G401.6 (cell line): Measurements from ENCODE around the gene MRPL12.

Experiments used
- FAIRE-seq: peaks from 2 replicates; lab custom pipeline; 2012; peaks lifted over from hg19 to GRCh38; lab: Jason Lieb, UNC

The MRPL12 gene

GRCh38 chr17:81702934-81703746 is at the start of gene MRPL12:
MRPL12 (plus strand) TSS chr17:81703367; CDS start chr17:81703502, 135 bp downstream.
- peak; percentile 13 for FAIRE-seq

GRCh38 chr17:81655378-81656117 is 47.6 kb upstream of the MRPL12 start:
- FAIRE-seq, result no peak

GRCh38 chr17:81656118-81656743 is 46.9 kb upstream of the MRPL12 start, which contains the start of gene PDE6G:
PDE6G (minus strand) TSS chr17:81656542; CDS start chr17:81653305, 3,237 bp downstream.
- FAIRE-seq, result no peak

- no peak for FAIRE-seq
Measured at GRCh38 chr17:81656835-81657234, 46.3 kb upstream of the MRPL12 start.

GRCh38 chr17:81659038-81659437 is 44.1 kb upstream of the MRPL12 start:
- no peak for FAIRE-seq

DNA sequence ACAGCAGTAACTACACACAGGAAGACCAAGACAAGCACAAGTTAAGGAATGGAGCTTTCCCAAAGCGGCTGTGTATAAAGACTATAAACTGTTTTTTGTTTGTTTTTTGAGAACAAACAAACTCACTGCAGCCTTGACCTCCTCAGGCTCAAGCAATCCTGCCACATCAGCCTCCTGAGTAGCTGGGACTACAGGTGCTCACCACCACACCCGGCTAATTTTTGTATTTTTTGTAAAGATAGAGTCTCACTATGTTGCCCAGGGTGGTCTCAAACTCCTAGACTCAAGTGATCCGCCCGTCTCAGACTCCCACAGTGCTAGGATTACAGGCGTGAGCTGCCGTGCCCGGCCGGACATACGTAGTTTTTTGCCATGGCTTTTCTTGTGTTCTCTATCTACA is 42.7 kb upstream of the MRPL12 start:
- no peak for FAIRE-seq

DNA sequence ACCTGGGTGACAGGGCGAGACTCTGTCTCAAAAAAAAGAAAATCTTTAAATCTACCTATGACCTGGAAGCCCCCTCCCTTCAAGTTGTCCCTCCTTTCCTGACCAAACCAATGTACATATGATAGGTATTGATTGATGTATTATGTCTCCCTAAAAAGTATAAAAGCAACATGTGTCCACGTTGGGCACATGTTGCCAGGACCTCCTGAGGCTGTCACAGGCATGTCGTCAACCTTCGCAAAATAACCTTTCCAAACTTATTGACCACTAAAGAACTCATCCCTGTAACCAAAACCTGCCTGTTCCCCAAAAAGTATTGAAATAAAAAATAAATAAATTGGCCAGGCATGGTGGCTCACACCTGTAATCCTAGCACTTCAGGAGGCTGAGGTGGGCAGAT is 41.2 kb upstream of the MRPL12 start:
- no peak for FAIRE-seq

DNA sequence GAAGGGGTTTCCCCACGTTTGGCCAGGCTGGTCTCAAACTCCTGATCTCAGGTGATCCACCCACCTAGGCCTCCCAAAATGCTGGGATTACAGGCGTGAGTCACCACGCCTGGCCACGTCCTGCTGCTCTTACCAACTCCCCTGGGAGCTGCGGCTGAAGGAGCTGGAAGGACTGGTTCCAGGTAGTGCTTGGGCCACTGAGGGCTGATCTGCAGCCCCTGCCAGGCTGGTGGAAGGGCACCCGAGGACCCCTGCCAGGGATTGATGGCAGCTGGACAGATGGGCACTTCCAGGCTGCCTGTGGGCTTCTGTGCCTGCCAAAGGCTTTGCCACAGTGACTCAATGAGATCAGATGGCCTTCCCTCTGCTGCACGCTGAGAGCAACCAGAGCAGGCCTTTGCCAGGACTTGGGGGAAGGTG is 39.1 kb upstream of the MRPL12 start:
- no peak for FAIRE-seq

GRCh38 chr17:81665205-81666091 is 37.7 kb upstream of the MRPL12 start:
- FAIRE-seq, result no peak

- FAIRE-seq, result no peak
Measured at GRCh38 chr17:81666092-81666341, 37.1 kb upstream of the MRPL12 start.

GRCh38 chr17:81666342-81667191 is 36.6 kb upstream of the MRPL12 start, which contains the start of the genes CCDC137 and OXLD1:
CCDC137 (plus strand) TSS chr17:81666737; CDS start chr17:81666767, 30 bp downstream.
OXLD1 (minus strand) TSS chr17:81666605; CDS start chr17:81666577, 28 bp downstream.
- peak; percentile 53 for FAIRE-seq

GRCh38 chr17:81667754-81668153 is 35.4 kb upstream of the MRPL12 start:
- FAIRE-seq, result no peak

GRCh38 chr17:81672504-81672903 is 30.7 kb upstream of the MRPL12 start:
- FAIRE-seq, result no peak

- FAIRE-seq, result no peak
Measured at GRCh38 chr17:81672954-81673353, 30.2 kb upstream of the MRPL12 start.

- FAIRE-seq, result no peak
Measured at GRCh38 chr17:81673561-81674258, 29.5 kb upstream of the MRPL12 start.

DNA sequence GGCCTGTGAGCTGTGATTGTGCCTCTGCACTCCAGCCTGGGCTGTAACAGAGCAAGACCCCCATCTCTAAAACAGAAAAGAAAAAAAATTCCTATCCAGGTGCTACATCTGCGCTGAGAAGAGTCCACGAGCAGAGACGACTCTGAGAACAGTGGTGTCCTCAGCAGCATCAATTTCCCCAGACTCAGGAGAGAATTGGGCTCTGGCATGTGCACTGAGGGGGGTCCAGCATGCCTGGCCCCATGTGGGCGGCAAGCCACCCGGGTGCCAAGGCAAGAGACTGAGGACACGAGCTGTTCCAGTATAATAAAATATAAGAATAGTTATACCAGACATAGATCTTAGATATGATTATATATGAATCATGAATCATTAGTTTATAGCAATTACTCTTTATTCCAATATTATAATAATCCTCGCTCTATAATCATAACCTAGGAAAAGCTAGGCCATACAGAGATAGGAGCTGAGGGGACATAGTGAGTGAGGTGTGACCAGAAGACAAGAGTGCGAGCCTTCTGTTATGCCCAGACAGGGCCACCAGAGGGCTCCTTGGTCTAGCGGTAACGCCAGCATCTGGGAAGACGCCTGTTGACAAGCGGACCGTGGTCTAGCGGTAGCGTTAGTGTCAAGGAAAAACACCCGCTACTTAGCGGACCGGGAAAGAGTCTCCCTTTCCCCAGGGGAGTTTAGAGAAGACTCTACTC is 27.5 kb upstream of the MRPL12 start:
- FAIRE-seq, result peak; percentile 94

DNA sequence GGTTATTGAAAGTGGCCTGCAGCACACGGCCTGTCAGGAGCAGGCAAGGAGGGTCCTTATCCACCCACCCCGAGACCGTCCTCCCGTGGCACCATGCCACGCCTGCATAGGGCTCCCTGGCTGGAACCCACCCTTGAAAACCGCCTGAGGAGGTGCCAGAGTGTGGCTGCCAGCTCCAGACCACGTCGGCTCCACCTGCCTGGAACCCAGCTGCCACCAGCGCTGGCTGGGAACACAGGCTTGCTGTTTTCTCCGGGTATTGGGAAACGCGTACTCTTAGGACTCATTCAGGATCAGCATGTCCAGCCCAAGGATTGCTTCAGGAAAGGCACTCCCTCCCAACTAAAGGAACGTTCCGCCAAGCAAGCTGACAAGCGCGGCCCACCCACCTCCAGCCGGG is 26.3 kb upstream of the MRPL12 start:
- FAIRE-seq, result no peak

DNA sequence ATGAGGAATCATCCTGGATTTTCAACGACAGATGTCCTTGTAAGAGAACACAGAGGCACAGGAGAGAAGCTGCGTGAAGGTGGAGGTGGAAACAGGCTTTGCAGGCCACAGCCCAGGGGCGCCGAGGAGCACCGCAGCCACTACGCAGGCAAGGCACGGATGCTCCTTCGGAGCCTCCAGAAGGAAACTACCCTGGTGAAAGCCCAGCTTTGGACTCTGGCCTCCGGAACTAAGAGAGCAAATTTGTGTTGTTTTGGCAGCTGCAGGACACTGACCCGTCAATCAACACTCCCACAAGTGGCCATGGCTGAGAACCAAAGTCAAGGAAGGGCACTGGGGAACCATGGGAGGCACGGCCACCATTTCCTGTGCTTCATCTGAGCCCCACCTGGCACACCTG is 23.0 kb upstream of the MRPL12 start:
- FAIRE-seq, result no peak

GRCh38 chr17:81681672-81682071 is 21.5 kb upstream of the MRPL12 start:
- FAIRE-seq, result no peak
